Heart left ventricle (tissue), 13 donors: Measurements from ENCODE around the gene C7orf25.

ENCODE experiments used
- CTCF ChIP-seq, 12 donors: fragments of 200-600 bp; sonication (generic) in 4 of 12; IDR thresholded peaks; one replicate each; pipeline versions ENCODE4 v1.5.0 to v1.8.0; 2018 to 2022; ENCODE audit warnings: antibody characterized with exemption in 12 of 12, mild to moderate bottlenecking in 5 of 12
- POLR2A ChIP-seq, 2 donors: fragments of 450-650 bp; IDR thresholded peaks; one replicate each; pipeline ENCODE4 v1.6.1; 2017; ENCODE audit warnings: antibody characterized with exemption in 2 of 2, mild to moderate bottlenecking in 2 of 2, moderate library complexity in 2 of 2
- donor health status: ischemic (EF 13 %, LVEDD 7.1; RV severe dilation, severe dysfunction).
- donor health status: DM: no; HTN: yes; CAD: no.
- donor health status: DM: no; HTN: no; CAD: no.
- donor health status: ischemic (EF 25% LVEDD 6.9; RV normal size, moderate dysfunction).
- donor health status: ischemic (EF 25% LVEDD 5.7; RV mildly dilated, moderate dysfunction).
- donor health status: ischemic (EF 35%, LVEDD 5.7; RV mildly dilated, moderate dysfunction).
- donor health status: nonischemic (EF 11% LVEDD 7.7; RV severe dilation, severe dysfunction).
- donor health status: DM: yes; HTN: yes; CAD: no.
- donor health status: PGD.
- donor health status: ischemic (EF 29% LVEDD 5.4; RV normal size, mild dysfunction).
- donor health status: nonischemic (EF 23%, LVEDD 6.1; RV moderate dilation, normal function).

- TF ChIP-seq CTCF (IDR thresholded peaks at IDR 0.05) (no peak), POLR2A (IDR thresholded peaks at IDR 0.05) (no peak)
Observed at GRCh38 chr7:42959549-42959948, 47.7 kb upstream of the C7orf25 start.
